Vagina (tissue), 2 donors: ENCODE measurements around the gene ETV4.

Experiments
- POLR2A ChIP-seq, 2 donors: fragments of 450-650 bp; IDR thresholded peaks; one replicate each; pipeline ENCODE4 v1.6.1; 2017; ENCODE audit warnings: antibody characterized with exemption in 2 of 2, mild to moderate bottlenecking in 2 of 2, moderate library complexity in 2 of 2
- TF ChIP-seq, protein P1 (sequence below), 3 experiments: fragments of 450-650 bp in 2 of 3; fragments of 200-600 bp in 1 of 3; sonication (generic) in 1 of 3; IDR thresholded peaks; one replicate each; pipeline ENCODE4 v1.5.1; 2017 to 2019; ENCODE audit warnings: antibody characterized with exemption in 3 of 3, mild to moderate bottlenecking in 2 of 3, moderate library complexity in 2 of 3

- TF ChIP-seq, protein P1, sequence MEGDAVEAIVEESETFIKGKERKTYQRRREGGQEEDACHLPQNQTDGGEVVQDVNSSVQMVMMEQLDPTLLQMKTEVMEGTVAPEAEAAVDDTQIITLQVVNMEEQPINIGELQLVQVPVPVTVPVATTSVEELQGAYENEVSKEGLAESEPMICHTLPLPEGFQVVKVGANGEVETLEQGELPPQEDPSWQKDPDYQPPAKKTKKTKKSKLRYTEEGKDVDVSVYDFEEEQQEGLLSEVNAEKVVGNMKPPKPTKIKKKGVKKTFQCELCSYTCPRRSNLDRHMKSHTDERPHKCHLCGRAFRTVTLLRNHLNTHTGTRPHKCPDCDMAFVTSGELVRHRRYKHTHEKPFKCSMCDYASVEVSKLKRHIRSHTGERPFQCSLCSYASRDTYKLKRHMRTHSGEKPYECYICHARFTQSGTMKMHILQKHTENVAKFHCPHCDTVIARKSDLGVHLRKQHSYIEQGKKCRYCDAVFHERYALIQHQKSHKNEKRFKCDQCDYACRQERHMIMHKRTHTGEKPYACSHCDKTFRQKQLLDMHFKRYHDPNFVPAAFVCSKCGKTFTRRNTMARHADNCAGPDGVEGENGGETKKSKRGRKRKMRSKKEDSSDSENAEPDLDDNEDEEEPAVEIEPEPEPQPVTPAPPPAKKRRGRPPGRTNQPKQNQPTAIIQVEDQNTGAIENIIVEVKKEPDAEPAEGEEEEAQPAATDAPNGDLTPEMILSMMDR (IDR thresholded peaks at IDR 0.05) = no peak
- TF ChIP-seq POLR2A (IDR thresholded peaks at IDR 0.05) = no peak
Measured at GRCh38 chr17:43517615-43518386, 28.3 kb downstream of the ETV4 start.
